Putamen (tissue), 1 donor: ENCODE data around the gene AMHR2.
"Not testable (repeated sequence)": the region's sequence is repeated elsewhere in the genome, so short reads cannot be mapped to it uniquely, and the experiment has no call there.

Experiments used
- DNase-seq: peaks from one replicate; pipeline ENCODE4 v3.0.0-alpha.2; 2016; ENCODE audit warnings: low spot score

Gene AMHR2

GRCh38 chr12:53423597-53423996 is at the start of gene AMHR2:
AMHR2 (plus strand) TSS chr12:53423855; CDS start chr12:53423935, 80 bp downstream.
- DNase-seq: no peak

- not testable (repeated sequence) for DNase-seq
Measured at GRCh38 chr12:53374277-53374676, 49.4 kb upstream of the AMHR2 start.

GRCh38 chr12:53376747-53377146 is 46.9 kb upstream of the AMHR2 start:
- no peak for DNase-seq

DNA sequence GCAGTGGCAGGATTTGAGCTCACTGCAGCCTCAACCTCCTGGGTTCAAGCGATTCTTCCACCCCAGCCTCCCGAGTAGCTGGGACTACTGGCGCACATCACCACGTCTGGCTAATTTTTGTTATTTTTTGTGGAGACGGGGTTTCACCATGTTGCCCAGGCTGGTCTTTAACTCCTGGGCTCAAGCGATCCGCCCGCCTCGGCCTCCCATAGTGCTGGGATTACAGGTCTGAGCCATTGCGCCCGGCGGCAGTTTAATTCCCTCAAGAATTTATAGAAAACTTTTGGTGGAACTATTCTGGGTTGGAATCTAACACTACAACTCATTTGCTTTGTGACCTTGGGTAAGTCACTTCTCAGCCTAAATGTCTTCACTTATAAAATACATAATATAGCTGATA is 45.4 kb upstream of the AMHR2 start:
- DNase-seq: no peak

DNA sequence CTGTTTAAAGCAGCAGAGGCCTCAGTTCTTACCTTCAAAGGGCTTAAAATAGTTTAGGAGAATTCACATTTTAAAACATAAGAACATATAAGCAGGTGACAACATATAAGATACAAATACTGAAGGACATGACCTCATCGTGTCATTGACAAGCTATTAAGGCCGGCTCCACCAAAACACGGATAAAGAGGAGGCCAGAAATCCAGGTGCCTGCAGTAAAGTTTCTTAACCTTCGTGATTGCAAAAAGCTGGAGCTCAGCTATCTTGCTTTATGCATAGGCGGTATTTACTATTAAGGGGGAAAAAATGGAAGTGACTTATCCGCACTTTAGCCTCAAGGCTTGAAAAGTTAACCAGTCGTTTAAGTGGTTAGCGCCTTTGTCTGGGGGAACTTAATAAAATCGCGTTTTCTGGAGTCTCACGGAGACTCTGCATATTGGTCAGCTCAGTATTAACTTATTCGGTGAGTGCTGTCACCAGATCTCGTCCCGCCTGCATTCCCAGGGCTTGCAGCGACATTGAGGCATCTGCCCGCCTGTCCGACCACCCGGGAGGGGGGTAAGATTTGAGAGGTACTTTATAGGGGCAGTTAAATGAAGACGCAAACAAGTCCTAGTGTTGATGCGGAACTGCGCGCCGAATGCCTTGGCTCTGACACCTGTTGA is 44.8 kb upstream of the AMHR2 start:
- DNase-seq: no peak

GRCh38 chr12:53379389-53380103 is 44.1 kb upstream of the AMHR2 start:
- DNase-seq: peak; percentile 100

- peak; percentile 90 for DNase-seq
Measured at GRCh38 chr12:53380104-53380793, 43.4 kb upstream of the AMHR2 start, which contains the start of gene SP1. SP1 (plus strand) TSS chr12:53380176; CDS start chr12:53380292, 116 bp downstream.

GRCh38 chr12:53380794-53381730 is 42.6 kb upstream of the AMHR2 start:
- no peak for DNase-seq

- DNase-seq: peak; percentile 39
Measured at GRCh38 chr12:53381731-53382630, 41.7 kb upstream of the AMHR2 start.

DNA sequence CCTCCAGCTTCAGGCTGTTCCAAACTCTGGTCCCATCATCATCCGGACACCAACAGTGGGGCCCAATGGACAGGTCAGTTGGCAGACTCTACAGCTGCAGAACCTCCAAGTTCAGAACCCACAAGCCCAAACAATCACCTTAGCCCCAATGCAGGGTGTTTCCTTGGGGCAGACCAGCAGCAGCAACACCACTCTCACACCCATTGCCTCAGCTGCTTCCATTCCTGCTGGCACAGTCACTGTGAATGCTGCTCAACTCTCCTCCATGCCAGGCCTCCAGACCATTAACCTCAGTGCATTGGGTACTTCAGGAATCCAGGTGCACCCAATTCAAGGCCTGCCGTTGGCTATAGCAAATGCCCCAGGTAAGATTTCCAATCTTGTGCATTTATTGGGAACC is 40.4 kb upstream of the AMHR2 start:
- no peak for DNase-seq

DNA sequence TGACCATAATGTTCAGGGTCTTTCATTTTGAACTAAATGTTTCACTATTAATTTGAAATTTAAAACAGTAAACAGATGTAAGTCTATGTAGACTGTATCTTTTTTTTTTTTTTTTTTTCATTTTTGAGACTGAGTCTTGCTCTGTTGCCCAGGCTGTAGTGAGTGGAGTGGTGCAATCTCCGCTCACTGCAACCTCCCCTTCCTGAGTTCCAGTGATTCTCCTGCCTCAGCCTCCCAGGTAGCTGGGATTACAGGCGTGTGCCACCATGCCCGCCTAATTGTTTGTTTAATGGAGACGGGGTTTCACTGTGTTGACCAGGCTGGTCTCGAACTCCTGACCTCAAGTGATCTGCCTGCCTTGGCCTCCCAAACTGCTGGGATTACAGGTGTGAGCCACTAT is 37.3 kb upstream of the AMHR2 start:
- not testable (repeated sequence) for DNase-seq

- no peak for DNase-seq
Measured at GRCh38 chr12:53388932-53389331, 34.7 kb upstream of the AMHR2 start.

- DNase-seq: no peak
Measured at GRCh38 chr12:53389702-53390101, 34.0 kb upstream of the AMHR2 start.

DNA sequence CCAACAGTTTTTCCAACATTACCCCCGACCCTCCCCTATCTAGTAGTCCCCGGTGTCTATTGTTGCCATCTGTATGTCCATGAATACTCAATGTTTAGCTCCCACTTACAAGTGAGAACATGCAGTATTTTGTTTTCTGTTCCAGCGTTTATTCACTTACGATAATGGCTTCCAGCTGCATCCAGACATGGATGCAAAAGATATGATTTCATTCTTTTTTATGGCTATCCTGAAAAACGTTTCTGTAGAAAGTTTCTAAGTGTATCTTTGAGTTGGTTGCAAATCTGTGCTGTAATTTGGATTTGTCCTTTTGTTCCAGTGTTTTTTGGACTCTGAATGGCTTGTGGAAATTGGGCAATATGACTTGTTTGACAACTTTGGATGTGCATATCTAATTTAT is 31.9 kb upstream of the AMHR2 start:
- no peak for DNase-seq

GRCh38 chr12:53399896-53400295 is 23.8 kb upstream of the AMHR2 start:
- DNase-seq: no peak

GRCh38 chr12:53402351-53402750 is 21.3 kb upstream of the AMHR2 start:
- not testable (repeated sequence) for DNase-seq

DNA sequence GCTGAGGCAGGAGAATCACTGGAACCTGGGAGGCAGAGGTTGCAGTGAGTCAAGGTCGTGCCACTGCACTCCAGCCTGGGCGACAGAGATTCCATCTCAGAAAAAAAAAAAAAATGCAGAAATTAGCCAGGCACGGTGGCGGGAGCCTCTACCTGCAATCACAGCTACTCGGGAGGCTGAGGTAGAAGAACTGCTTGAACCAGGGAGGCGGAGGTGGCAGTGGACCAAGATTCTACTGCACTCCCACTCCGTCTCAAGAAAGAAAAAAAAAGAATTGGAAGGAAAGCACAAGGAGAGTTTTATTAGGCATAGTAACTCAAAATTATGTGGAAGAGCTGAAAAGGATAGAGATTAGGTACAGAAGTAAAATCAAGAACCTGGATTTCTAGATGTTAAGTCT is 20.8 kb upstream of the AMHR2 start:
- no peak for DNase-seq

- no peak for DNase-seq
Measured at GRCh38 chr12:53410951-53411350, 12.7 kb upstream of the AMHR2 start.

DNA sequence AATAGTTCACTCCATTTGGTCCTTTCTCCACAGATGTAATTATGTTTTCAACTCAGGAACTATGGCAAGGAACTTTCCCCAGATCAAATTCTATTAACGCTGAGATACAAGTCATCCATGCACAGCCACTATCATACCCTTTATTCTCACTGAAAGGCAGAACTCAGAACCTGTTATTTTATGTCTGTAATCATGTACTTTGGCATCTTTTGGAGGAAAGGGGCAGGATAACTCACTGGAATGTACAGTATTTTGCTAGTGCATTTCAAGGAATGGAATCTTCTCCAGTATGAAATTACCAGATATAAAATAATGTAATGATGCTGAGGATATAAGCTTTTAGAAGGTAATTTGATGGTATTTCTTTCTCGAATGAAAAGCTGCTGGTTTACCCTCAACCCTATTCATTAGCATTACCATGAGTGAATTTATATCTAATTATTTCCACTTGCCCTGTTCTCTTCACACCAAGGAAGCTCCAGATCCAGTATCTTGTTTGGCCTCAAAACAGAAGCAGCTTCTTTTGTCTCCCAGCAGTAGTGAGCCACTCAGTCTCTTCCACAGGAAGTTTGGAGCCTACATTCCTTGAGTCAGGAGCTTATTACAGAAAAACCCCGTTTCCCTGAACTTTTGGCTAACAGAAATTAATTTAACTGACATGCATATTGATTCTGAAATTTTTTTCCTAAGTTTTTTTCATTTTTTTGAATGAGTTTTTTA is 10.0 kb upstream of the AMHR2 start:
- no peak for DNase-seq

DNA sequence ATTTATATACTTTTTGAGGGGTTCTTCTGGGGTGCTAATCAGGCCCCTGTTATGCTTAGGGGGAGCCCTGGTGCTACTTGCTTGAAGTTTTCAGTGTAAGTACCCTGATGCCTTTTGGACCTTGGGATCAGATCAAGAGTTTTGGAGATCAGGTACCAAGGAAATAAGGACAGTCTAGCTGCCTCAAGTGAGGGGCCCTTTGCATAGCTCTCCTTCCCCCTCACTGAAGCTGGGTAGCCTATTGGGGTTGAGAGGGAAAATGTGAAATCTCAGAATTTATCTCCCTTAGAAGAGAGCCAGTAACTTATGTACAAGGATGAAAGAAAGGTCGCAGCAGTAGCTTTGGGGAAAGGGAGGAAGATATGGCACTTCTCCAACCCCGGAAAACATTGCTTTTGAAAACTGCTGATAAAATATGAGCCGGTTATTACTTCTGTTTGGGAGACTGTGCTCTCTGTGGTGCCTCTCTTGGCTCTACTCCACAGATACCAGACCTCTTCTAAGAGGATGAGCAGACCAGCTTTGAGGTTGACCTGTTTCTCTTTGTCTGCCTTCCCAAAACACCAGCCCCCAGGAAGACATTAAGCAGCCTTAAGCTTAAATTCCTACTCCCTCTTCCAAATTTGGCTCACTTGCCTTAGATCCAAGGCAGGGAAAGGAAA is 8.8 kb upstream of the AMHR2 start:
- DNase-seq: no peak
